ENCODE measurements around the gene ZNF433. TPM values are rescaled to one million over a fixed set of nuclear protein-coding genes. Genes with fewer than 3 reads are reported as not detected.
A peak's percentile ranks its signal among the peaks of the same experiment; 100 is the strongest.
"Not testable (repeated sequence)": the region's sequence is repeated elsewhere in the genome, so short reads cannot be mapped to it uniquely, and the experiment has no call there.

ZNF433 gene
- polyA plus RNA-seq (2013, experiment 1 of 2; ENCODE audit: insufficient read length): 2.6 TPM
- polyA plus RNA-seq (2013, experiment 2 of 2; ENCODE audit: insufficient read length): 3.1 TPM

DNA sequence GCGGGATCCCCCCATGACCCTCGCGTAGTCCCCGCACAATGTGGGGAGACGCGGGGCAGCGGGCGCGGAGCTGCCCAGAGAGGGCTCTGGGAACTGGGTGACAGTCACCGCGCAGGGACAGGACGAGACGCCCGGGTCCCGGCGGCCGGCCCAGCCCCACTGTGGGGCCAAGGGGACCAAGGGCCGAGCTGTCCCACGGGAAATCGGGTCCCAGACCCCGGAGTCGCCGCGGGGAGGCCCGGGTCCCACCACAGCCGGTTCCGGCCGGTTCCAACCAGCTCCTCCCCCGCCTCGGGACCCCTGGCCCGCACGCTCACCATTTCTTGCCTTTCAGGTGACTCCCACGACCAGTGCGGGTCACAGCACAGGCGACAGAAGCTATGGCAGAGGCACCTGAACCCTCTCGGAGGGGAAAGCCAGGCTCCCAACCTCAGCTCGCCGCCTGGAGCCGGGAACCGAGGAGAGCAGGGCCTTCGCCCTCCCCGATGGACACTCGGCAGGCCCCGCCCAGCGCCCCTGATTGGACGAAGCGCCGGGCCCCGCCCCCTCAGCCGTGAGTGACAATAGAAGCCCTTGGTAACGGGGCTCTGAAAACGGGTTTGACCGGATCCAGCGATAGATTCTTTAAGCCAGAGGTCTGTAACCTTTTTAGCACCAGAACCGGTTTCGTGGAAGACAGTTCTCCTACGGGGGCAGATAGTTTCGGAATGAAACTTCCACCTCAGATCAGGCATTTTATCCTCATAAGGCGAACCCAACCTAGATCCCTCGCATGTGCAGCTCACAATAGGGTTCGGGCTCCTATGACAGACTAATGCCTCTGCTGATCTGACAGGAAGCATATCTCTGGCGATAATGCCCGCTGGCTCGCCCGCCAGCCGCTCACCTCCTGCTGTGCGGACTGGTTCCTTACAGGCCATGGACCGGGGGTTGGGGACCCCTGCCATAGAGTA, at the start of gene ZNF433:
TSS of gene ZNF433 (minus strand) at position 460 of the 953 bp plus-strand sequence. CDS start at position 320, 140 bp downstream.
- peak; percentile 88 for DNase-seq

DNA sequence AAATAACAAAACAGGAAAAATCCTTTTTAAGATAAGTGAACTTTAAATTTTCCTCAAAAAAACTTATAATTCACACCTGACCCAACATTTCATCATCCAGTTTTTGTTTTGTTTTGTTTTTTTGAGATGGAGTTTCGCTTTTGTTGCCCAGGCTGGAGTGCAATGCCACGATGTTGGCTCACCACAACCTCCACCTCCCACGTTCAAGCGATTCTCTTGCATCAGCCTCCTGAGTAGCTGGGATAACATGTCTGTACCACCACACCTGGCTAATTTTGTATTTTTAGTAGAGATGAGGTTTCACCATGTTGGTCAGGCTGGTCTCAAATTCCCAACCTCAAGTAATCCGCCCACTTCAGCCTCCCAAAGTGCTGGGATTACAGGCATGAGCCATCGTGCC, 47.9 kb upstream of the ZNF433 start:
- not testable (repeated sequence) for DNase-seq

DNA sequence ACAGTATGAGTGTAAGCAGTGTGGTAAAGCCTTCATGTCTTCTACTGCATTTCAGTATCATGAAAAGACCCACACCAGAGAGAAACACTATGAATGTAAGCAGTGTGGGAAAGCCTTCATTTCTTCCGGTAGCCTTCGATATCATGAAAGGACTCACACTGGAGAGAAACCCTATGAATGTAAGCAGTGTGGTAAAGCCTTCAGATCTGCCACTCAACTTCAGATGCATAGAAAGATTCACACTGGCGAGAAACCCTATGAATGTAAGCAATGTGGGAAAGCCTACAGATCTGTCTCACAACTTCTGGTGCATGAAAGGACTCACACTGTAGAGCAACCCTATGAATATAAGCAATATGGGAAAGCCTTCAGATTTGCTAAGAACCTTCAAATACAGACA, 41.9 kb upstream of the ZNF433 start:
- DNase-seq: no peak

DNA sequence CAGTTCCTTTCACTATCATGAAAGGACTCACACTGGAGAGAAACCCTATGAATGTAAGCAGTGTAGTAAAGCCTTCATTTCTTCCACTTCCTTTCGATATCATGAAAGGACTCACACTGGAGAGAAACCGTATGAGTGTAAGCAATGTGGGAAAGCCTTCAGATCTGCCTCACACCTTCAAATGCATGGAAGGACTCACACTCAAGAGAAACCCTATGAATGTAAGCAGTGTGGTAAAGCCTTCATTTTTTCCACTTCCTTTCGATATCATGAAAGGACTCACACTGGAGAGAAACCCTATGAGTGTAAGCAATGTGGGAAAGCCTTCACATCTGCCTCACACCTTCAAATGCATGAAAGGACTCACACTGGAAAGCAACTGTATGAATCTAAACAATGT, 40.9 kb upstream of the ZNF433 start:
- not testable (repeated sequence) for DNase-seq

DNA sequence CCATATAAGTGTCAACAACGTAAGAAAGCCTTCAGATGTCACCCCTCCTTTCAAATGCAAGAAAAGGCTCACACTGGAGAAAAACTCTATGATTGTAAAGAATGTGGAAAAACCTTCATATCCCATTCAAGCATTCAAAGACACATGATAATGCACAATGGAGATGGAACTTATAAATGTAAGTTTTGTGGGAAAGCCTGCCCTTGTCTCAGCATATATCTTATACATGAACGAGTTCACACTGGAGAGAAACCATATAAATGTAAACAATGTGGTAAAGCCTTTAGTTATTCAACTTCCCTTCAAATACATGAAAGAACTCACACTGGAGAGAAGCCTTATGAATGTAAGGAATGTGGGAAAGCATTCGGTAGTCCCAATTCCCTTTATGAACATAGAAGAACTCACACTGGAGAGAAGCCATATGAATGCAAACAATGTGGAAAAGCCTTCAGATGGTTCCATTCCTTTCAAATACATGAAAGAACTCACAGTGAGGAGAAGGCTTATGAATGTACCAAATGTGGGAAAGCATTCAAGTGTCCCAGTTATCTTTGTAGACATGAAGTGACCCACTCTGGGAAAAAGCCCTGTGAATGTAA, 40.2 kb upstream of the ZNF433 start:
- DNase-seq: no peak

- peak; percentile 86 for DNase-seq
Observed at GRCh38 chr19:12064590-12065538, 29.4 kb upstream of the ZNF433 start, which contains the start of gene ZNF844. Gene ZNF844 (plus strand): TSS chr19:12064731. CDS start chr19:12064874, 143 bp downstream.

DNA sequence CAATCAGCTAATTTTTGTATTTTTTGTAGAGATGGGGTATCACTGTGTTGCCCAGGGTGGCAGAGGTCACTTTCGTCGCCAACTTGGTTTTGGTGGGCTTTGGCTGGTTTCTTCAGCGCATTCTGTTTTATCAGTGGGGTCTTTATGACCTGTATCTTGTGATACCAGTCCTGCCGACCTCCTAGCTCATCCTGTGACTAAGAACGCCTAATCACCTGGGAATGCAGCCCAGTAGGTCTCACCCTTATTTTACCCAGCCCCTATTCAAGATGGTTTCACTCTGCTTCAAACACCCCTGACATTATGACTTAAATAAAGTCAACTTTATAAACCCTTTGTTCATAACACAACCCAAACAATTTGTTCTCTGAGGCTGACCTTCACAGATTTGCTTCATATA, 20.3 kb upstream of the ZNF433 start:
- no peak for DNase-seq

- peak; percentile 93 for DNase-seq
Observed at GRCh38 chr19:12052497-12053169, 17.2 kb upstream of the ZNF433 start, which contains the start of gene ZNF878. Gene ZNF878 (minus strand): TSS chr19:12052961. CDS start chr19:12052801, 160 bp downstream.

GRCh38 chr19:12052091-12052496, 16.6 kb upstream of the ZNF433 start:
- DNase-seq: peak; percentile 15

- DNase-seq: peak; percentile 15
Observed at GRCh38 chr19:12047868-12048267, 12.4 kb upstream of the ZNF433 start.

- DNase-seq: no peak
Observed at GRCh38 chr19:12043752-12044422, 8.4 kb upstream of the ZNF433 start.

GRCh38 chr19:12042893-12043292, 7.4 kb upstream of the ZNF433 start:
- no peak for DNase-seq

DNA sequence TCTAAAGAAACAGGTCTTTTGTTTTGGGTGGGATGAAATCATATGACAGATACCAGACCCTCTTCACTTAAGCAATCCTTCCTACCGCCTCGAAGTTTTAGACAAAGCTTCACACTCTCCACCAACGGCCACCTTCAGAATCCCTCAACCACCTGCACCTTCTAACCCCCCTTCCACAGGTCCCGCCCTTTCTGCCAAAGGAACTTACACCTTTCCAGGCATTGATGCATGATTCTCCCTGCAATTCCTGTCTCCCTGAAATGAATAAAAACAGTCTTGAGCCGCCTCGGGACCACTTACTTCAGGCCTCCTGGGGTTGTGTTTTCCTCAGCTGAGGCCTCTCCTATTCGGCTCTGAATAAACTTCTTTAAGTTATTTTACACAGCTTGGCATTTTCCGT, 859 bp downstream of the ZNF433 start:
- DNase-seq: no peak

DNA sequence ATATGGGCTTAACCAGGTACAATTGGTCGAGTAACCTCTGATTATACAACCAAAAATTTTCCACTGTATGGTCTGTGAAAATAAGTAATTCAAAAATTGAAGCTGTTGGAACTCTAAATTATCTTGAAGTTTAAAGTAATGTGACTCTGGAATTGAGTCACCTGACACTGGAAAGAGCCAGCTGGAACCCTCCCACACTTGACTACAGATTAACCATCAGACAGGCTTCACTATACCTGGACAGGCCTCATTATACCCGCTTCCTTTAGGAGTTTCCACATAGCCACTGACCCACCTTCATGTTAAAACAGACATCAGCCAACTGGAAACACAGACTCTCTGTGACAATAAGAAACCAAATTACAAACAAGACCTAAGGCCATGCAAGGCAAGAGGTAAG, 1.3 kb downstream of the ZNF433 start:
- DNase-seq: no peak

DNA sequence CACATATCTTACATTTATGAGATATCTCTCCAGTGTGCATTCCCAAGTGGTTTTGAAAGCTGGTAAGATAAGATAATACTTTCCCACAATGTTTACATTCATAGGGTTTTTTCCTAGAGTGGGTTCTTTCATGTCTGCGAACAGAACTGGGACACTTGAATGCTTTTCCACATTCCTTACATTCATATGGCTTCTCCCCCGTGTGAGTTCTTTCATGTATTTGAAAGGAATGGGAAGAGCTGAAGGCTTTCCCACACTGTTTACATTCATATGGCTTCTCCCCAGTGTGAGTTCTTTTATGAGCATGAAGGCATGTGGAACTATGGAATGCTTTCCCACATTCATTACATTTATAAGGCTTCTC, 19.7 kb downstream of the ZNF433 start:
- peak; percentile 16 for DNase-seq

- no peak for DNase-seq
Observed at GRCh38 chr19:12015015-12015752, 20.3 kb downstream of the ZNF433 start.

- peak; percentile 67 for DNase-seq
Observed at GRCh38 chr19:12000152-12000981, 35.1 kb downstream of the ZNF433 start.

- DNase-seq: peak; percentile 89
Observed at GRCh38 chr19:11995174-11995573, 40.3 kb downstream of the ZNF433 start.

- DNase-seq: peak; percentile 44
Observed at GRCh38 chr19:11991921-11992320, 43.6 kb downstream of the ZNF433 start.

DNA sequence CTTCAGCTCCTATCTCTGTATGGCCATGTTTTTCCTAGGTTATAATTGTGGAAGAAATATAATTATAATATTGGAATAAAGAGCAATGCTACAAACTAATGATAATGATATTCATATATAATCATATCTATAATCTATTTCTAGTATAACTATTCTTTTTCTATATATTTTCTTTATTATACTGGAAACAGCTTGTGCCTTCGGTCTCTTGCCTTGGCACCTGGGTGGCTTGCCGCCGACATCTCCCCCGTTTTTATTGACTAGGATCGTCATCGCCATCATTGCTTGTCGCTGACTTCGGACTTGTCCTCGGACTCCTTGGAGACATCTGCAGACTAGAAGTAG, 46.4 kb downstream of the ZNF433 start:
- DNase-seq: no peak

Data from fibroblast of skin of back (primary cell).